ENCODE data around the gene TNRC6A. TPM values are rescaled to one million over a fixed set of nuclear protein-coding genes. Genes with fewer than 3 reads are reported as not detected.
"Not testable (repeated sequence)": the region's sequence is repeated elsewhere in the genome, so short reads cannot be mapped to it uniquely, and the experiment has no call there.

Gene TNRC6A
- polyA plus RNA-seq, 1 donor, result 49.2 TPM

GRCh38 chr16:24805484-24805883 is 76.0 kb downstream of the TNRC6A start:
- Histone ChIP-seq H3K27me3 (ENCODE audit: control insufficient read depth, insufficient read depth, low read length) (no peaks in the 10 kb centered on the region), H3K4me3 (ENCODE audit: low read length) (no peak overlapping the region), H3K4me1 (ENCODE audit: control insufficient read depth, insufficient read depth, low read length) (no peaks in the 10 kb centered on the region), H3K27ac (ENCODE audit: low read length) (no peak overlapping the region), H3K9me3 (ENCODE audit: control insufficient read depth, low read depth, low read length) (no peaks in the 10 kb centered on the region), H3K36me3 (ENCODE audit: control insufficient read depth, insufficient read depth, low read length) (peaks cover 84% of the 10 kb centered on the region)
- no CpG with 5 or more reads among the region's 5 CpGs for WGBS (ENCODE audit: insufficient coverage, low lambda C conversion rate)
- DNase-seq, result no peak

DNA sequence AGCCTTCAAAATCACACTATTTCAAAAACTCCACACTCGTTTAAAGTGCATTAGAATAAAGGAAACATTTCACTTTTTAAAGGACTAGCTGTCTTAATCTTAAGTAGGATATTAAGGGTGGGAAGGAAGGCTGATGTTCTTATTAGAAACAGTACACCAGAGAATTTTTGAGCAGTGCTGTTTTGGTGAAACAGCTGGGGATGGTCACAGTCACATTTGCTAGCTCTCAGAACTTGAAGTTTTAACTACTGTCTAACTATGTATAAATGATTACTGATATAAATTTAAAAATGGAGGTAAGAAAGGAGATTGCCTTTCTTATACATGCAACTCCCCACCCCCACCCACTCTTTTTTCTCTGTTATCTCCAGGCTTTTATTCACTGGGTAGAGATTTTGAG is 77.8 kb downstream of the TNRC6A start:
- no peak overlapping the region for H3K4me3 ChIP-seq (ENCODE audit: low read length)
- no peaks in the 10 kb centered on the region for H3K9me3 ChIP-seq (ENCODE audit: control insufficient read depth, low read depth, low read length)
- WGBS (ENCODE audit: insufficient coverage, low lambda C conversion rate), result no CpG with 5 or more reads among the region's 1 CpG
- H3K27me3 ChIP-seq (ENCODE audit: control insufficient read depth, insufficient read depth, low read length), result no peaks in the 10 kb centered on the region
- H3K4me1 ChIP-seq (ENCODE audit: control insufficient read depth, insufficient read depth, low read length), result no peaks in the 10 kb centered on the region
- no peak overlapping the region for H3K27ac ChIP-seq (ENCODE audit: low read length)
- H3K36me3 ChIP-seq (ENCODE audit: control insufficient read depth, insufficient read depth, low read length), result peaks cover 84% of the 10 kb centered on the region
- DNase-seq, result no peak

- no peak overlapping the region for H3K4me3 ChIP-seq (ENCODE audit: low read length)
- no peaks in the 10 kb centered on the region for H3K27me3 ChIP-seq (ENCODE audit: control insufficient read depth, insufficient read depth, low read length)
- H3K9me3 ChIP-seq (ENCODE audit: control insufficient read depth, low read depth, low read length), result no peaks in the 10 kb centered on the region
- no peaks in the 10 kb centered on the region for H3K4me1 ChIP-seq (ENCODE audit: control insufficient read depth, insufficient read depth, low read length)
- WGBS (ENCODE audit: insufficient coverage, low lambda C conversion rate), result 70% methylated on average over 6 of the region's 11 CpGs
- DNase-seq, result no peak
- H3K36me3 ChIP-seq (ENCODE audit: control insufficient read depth, insufficient read depth, low read length), result peaks cover 87% of the 10 kb centered on the region
- no peak overlapping the region for H3K27ac ChIP-seq (ENCODE audit: low read length)
These were observed 81.7 kb downstream of the TNRC6A start for GRCh38 chr16:24810951-24811843.

GRCh38 chr16:24812813-24813212 is 83.4 kb downstream of the TNRC6A start:
- WGBS (ENCODE audit: insufficient coverage, low lambda C conversion rate), result no CpG with 5 or more reads among the region's 6 CpGs
- not testable (repeated sequence) for H3K4me1 ChIP-seq (ENCODE audit: control insufficient read depth, insufficient read depth, low read length); H3K9me3 ChIP-seq (ENCODE audit: control insufficient read depth, low read depth, low read length); H3K27me3 ChIP-seq (ENCODE audit: control insufficient read depth, insufficient read depth, low read length); DNase-seq; H3K27ac ChIP-seq (ENCODE audit: low read length); H3K4me3 ChIP-seq (ENCODE audit: low read length)
- peaks cover 84% of the 10 kb centered on the region for H3K36me3 ChIP-seq (ENCODE audit: control insufficient read depth, insufficient read depth, low read length)

- WGBS (ENCODE audit: insufficient coverage, low lambda C conversion rate), result 90% methylated on average over 4 of the region's 7 CpGs
- Histone ChIP-seq H3K27ac (ENCODE audit: low read length) (no peak overlapping the region), H3K36me3 (ENCODE audit: control insufficient read depth, insufficient read depth, low read length) (peaks cover 89% of the 10 kb centered on the region), H3K4me3 (ENCODE audit: low read length) (no peak overlapping the region), H3K27me3 (ENCODE audit: control insufficient read depth, insufficient read depth, low read length) (no peaks in the 10 kb centered on the region), H3K4me1 (ENCODE audit: control insufficient read depth, insufficient read depth, low read length) (no peaks in the 10 kb centered on the region), H3K9me3 (ENCODE audit: control insufficient read depth, low read depth, low read length) (no peaks in the 10 kb centered on the region)
- DNase-seq, result no peak
These were observed 85.6 kb downstream of the TNRC6A start for GRCh38 chr16:24815021-24815420.

DNA sequence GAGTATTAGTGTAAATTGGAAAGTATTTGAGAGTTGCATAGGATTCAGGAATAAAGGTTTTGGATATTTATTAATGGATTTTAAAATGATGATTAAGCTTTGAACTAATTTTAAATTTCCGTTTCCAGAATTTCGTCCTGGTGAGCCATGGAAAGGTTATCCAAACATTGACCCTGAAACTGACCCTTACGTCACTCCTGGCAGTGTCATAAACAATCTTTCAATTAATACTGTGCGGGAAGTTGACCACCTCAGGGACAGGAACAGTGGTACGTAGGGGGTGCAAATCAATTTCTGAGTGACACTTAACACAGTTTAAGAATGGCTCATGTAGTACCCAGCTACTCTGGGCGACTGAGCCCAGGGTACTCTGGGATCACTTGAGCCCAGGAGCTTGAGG is 87.2 kb downstream of the TNRC6A start:
- Histone ChIP-seq H3K27me3 (ENCODE audit: control insufficient read depth, insufficient read depth, low read length) (no peaks in the 10 kb centered on the region), H3K4me1 (ENCODE audit: control insufficient read depth, insufficient read depth, low read length) (no peaks in the 10 kb centered on the region), H3K36me3 (ENCODE audit: control insufficient read depth, insufficient read depth, low read length) (peaks cover 90% of the 10 kb centered on the region), H3K27ac (ENCODE audit: low read length) (no peak overlapping the region), H3K4me3 (ENCODE audit: low read length) (no peak overlapping the region), H3K9me3 (ENCODE audit: control insufficient read depth, low read depth, low read length) (no peaks in the 10 kb centered on the region)
- no CpG with 5 or more reads among the region's 6 CpGs for WGBS (ENCODE audit: insufficient coverage, low lambda C conversion rate)
- DNase-seq, result no peak

- Histone ChIP-seq H3K9me3 (ENCODE audit: control insufficient read depth, low read depth, low read length) (no peaks in the 10 kb centered on the region), H3K4me3 (ENCODE audit: low read length) (no peak overlapping the region), H3K27me3 (ENCODE audit: control insufficient read depth, insufficient read depth, low read length) (no peaks in the 10 kb centered on the region), H3K36me3 (ENCODE audit: control insufficient read depth, insufficient read depth, low read length) (peaks cover 89% of the 10 kb centered on the region), H3K4me1 (ENCODE audit: control insufficient read depth, insufficient read depth, low read length) (no peaks in the 10 kb centered on the region), H3K27ac (ENCODE audit: low read length) (no peak overlapping the region)
- DNase-seq, result no peak
- no CpG with 5 or more reads among the region's 2 CpGs for WGBS (ENCODE audit: insufficient coverage, low lambda C conversion rate)
These were observed 90.1 kb downstream of the TNRC6A start for GRCh38 chr16:24819462-24820040.

GRCh38 chr16:24820522-24820921 is 91.1 kb downstream of the TNRC6A start:
- Histone ChIP-seq H3K36me3 (ENCODE audit: control insufficient read depth, insufficient read depth, low read length) (peaks cover 81% of the 10 kb centered on the region), H3K4me1 (ENCODE audit: control insufficient read depth, insufficient read depth, low read length) (no peaks in the 10 kb centered on the region), H3K27ac (ENCODE audit: low read length) (no peak overlapping the region), H3K27me3 (ENCODE audit: control insufficient read depth, insufficient read depth, low read length) (no peaks in the 10 kb centered on the region), H3K9me3 (ENCODE audit: control insufficient read depth, low read depth, low read length) (no peaks in the 10 kb centered on the region), H3K4me3 (ENCODE audit: low read length) (no peak overlapping the region)
- no peak for DNase-seq
- WGBS (ENCODE audit: insufficient coverage, low lambda C conversion rate), result no CpG with 5 or more reads among the region's 1 CpG

- 100% methylated on average over 1 of the region's 9 CpGs for WGBS (ENCODE audit: insufficient coverage, low lambda C conversion rate)
- Histone ChIP-seq H3K4me3 (ENCODE audit: low read length) (no peak overlapping the region), H3K4me1 (ENCODE audit: control insufficient read depth, insufficient read depth, low read length) (no peaks in the 10 kb centered on the region), H3K9me3 (ENCODE audit: control insufficient read depth, low read depth, low read length) (no peaks in the 10 kb centered on the region), H3K27me3 (ENCODE audit: control insufficient read depth, insufficient read depth, low read length) (no peaks in the 10 kb centered on the region), H3K27ac (ENCODE audit: low read length) (no peak overlapping the region), H3K36me3 (ENCODE audit: control insufficient read depth, insufficient read depth, low read length) (peaks cover 82% of the 10 kb centered on the region)
- DNase-seq, result no peak
These were observed 91.7 kb downstream of the TNRC6A start for GRCh38 chr16:24821129-24821528.

DNA sequence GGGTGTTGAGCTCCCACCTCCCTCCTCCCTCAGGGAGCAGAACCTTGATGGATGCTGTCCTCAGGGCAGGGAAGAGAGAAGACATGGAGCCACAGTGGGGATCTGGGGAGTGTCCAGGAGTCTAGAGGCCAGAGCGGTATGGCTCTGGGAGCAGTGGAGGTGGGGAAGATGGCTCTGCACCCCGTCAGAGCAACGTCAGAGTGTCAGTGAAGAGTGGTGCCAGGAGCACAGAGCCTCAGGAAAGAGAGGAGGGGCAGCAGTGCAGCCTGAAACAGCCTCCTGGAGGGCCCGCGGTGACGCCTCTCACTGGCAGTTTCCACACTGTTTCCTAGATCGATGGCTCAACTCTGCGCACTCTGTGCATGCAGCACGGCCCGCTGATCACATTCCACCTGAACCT is 93.1 kb downstream of the TNRC6A start:
- no peak for DNase-seq
- H3K9me3 ChIP-seq (ENCODE audit: control insufficient read depth, low read depth, low read length), result no peaks in the 10 kb centered on the region
- no peak overlapping the region for H3K27ac ChIP-seq (ENCODE audit: low read length)
- no CpG with 5 or more reads among the region's 10 CpGs for WGBS (ENCODE audit: insufficient coverage, low lambda C conversion rate)
- no peaks in the 10 kb centered on the region for H3K27me3 ChIP-seq (ENCODE audit: control insufficient read depth, insufficient read depth, low read length)
- peaks cover 85% of the 10 kb centered on the region for H3K36me3 ChIP-seq (ENCODE audit: control insufficient read depth, insufficient read depth, low read length)
- H3K4me1 ChIP-seq (ENCODE audit: control insufficient read depth, insufficient read depth, low read length), result no peaks in the 10 kb centered on the region
- no peak overlapping the region for H3K4me3 ChIP-seq (ENCODE audit: low read length)
